IMR-90 (cell line): ENCODE measurements around the gene WNT10A. TPM values are rescaled to one million over a fixed set of nuclear protein-coding genes. Genes with fewer than 3 reads are reported as not detected.

ENCODE experiments used
- ATAC-seq: fragments of 200-7000 bp; cut with Tn5 transposase; 2 replicates; pipeline ENCODE4 v1.9.1; 2020; ENCODE audit warnings: low read depth, mild to moderate bottlenecking, moderate library complexity
- BruUV-seq: library from RNA; stranded (reverse); fragments of 400-500 nt; replicated peaks from 2 replicates; lab custom pipeline; 2021; lab: Mats Ljungman, UMichigan
- CTCF ChIA-PET: fragments of 300-600 bp; formaldehyde crosslinking; extraction: SDS; loops from one replicate; lab custom pipeline; 2021; ENCODE audit warnings: antibody characterized with exemption; lab: Yijun Ruan, JAX
- POLR2A ChIA-PET: fragments of 300-600 bp; sonication (Branson Sonifier 250); formaldehyde crosslinking; loops from one replicate; lab custom pipeline; 2022; ENCODE audit warnings: antibody characterized with exemption; ENCODE audit not compliant: unreplicated experiment; lab: Charles Lee
- DNase-seq: peaks from one replicate; pipeline ENCODE4 v3.0.0; 2013
- H2AFZ ChIP-seq: replicated peaks from 2 replicates; pipeline ENCODE3; 2013; ENCODE audit warnings: low read length, mild to moderate bottlenecking; ENCODE audit not compliant: poor library complexity
- H2AK5ac ChIP-seq: 2 replicates; pipeline ENCODE4 v1.6.1; 2013; ENCODE audit warnings: low read depth, low read length, inconsistent platforms
- H2AK9ac ChIP-seq: replicated peaks from 2 replicates; pipeline ENCODE3; 2013; ENCODE audit warnings: mild to moderate bottlenecking, low read depth, low read length, moderate library complexity; ENCODE audit not compliant: poor library complexity
- H2BK120ac ChIP-seq: 2 replicates; pipeline ENCODE4 v1.6.1; 2013; ENCODE audit warnings: low read depth, low read length, inconsistent platforms
- H2BK15ac ChIP-seq: 3 replicates; pipeline ENCODE4 v1.6.1; 2013; ENCODE audit warnings: low read depth, low read length, inconsistent platforms
- H2BK20ac ChIP-seq: 2 replicates; pipeline ENCODE4 v1.6.1; 2013; ENCODE audit warnings: low read depth, mild to moderate bottlenecking, inconsistent platforms, low read length, moderate library complexity
- H2BK5ac ChIP-seq: 2 replicates; pipeline ENCODE4 v1.6.1; 2013; ENCODE audit warnings: mild to moderate bottlenecking, low read depth, low read length, inconsistent platforms; ENCODE audit not compliant: poor library complexity, severe bottlenecking
- H3K14ac ChIP-seq: replicated peaks from 2 replicates; pipeline ENCODE4 v1.6.1; 2013; ENCODE audit warnings: low read depth, low read length, inconsistent platforms
- H3K18ac ChIP-seq: 2 replicates; pipeline ENCODE4 v1.6.1; 2013; ENCODE audit warnings: low read depth, low read length, control low read depth
- H3K23ac ChIP-seq: 2 replicates; pipeline ENCODE4 v1.6.1; 2013; ENCODE audit warnings: low read depth, low read length, inconsistent platforms
- H3K27ac ChIP-seq: 2 replicates; pipeline ENCODE4 v1.5.1; 2013; ENCODE audit warnings: mild to moderate bottlenecking, control low read depth, low read length; ENCODE audit not compliant: insufficient read depth
- H3K27me3 ChIP-seq: 2 replicates; pipeline ENCODE4 v1.6.1; 2013; ENCODE audit warnings: low read length; ENCODE audit not compliant: control insufficient read depth, insufficient read depth
- H3K36me3 ChIP-seq: 2 replicates; pipeline ENCODE4 v1.6.1; 2013; ENCODE audit warnings: low read length, mixed read lengths; ENCODE audit not compliant: control insufficient read depth, insufficient read depth
- H3K4ac ChIP-seq: 2 replicates; pipeline ENCODE4 v1.6.1; 2013; ENCODE audit warnings: low read depth, low read length, inconsistent platforms
- H3K4me1 ChIP-seq: 2 replicates; pipeline ENCODE4 v1.6.1; 2013; ENCODE audit warnings: low read length, mixed read lengths; ENCODE audit not compliant: control insufficient read depth, insufficient read depth
- H3K4me2 ChIP-seq: 2 replicates; pipeline ENCODE4 v1.6.1; 2013; ENCODE audit warnings: low read depth, mild to moderate bottlenecking, control low read depth, low read length, moderate library complexity
- H3K4me3 ChIP-seq: 2 replicates; pipeline ENCODE4 v1.5.1; 2013; ENCODE audit warnings: low read depth, mild to moderate bottlenecking, control low read depth, low read length, moderate library complexity; ENCODE audit not compliant: insufficient read depth
- H3K56ac ChIP-seq: 2 replicates; pipeline ENCODE4 v1.6.1; 2013; ENCODE audit warnings: low read length, inconsistent platforms; ENCODE audit not compliant: insufficient read depth; ENCODE audit errors: extremely low read depth
- H3K79me1 ChIP-seq, 2 experiments: 2 replicates each; pipeline ENCODE4 v1.6.1; 2013; ENCODE audit warnings: low read length in 2 of 2, inconsistent platforms in 1 of 2, low read depth in 1 of 2
- H3K9ac ChIP-seq: 2 replicates; pipeline ENCODE4 v1.6.1; 2013; ENCODE audit warnings: low read depth, low read length, control low read depth
- H3K9me1 ChIP-seq: 2 replicates; pipeline ENCODE4 v1.6.1; 2013; ENCODE audit warnings: low read length, inconsistent platforms; ENCODE audit not compliant: insufficient read depth
- H3K9me3 ChIP-seq: 2 replicates; pipeline ENCODE4 v1.6.1; 2013; ENCODE audit warnings: low read length; ENCODE audit not compliant: control insufficient read depth, insufficient read depth
- H4K20me1 ChIP-seq: 2 replicates; pipeline ENCODE4 v1.6.1; 2013; ENCODE audit warnings: low read length, inconsistent platforms; ENCODE audit not compliant: insufficient read depth
- H4K5ac ChIP-seq: 2 replicates; pipeline ENCODE4 v1.6.1; 2013; ENCODE audit warnings: mild to moderate bottlenecking, low read depth, low read length, control low read depth
- H4K8ac ChIP-seq, 2 experiments: 2 replicates each; pipeline ENCODE4 v1.6.1; 2013; ENCODE audit warnings: low read depth in 2 of 2, low read length in 2 of 2, control low read depth in 1 of 2, inconsistent platforms in 1 of 2
- H4K91ac ChIP-seq: 2 replicates; pipeline ENCODE4 v1.6.1; 2013; ENCODE audit warnings: low read depth, low read length, inconsistent platforms; ENCODE audit not compliant: insufficient read depth
- FOS ChIP-seq: fragments of 150-350 bp; IDR thresholded peaks from 2 replicates; pipeline ENCODE4 v1.6.1; 2016; ENCODE audit warnings: low read depth, low read length
- WGBS, 2 experiments: methylation state at CpG; one replicate each; pipeline versions ENCODE4 v1.1.5 to v1.1.7; 2013; ENCODE audit warnings: missing lambda C conversion rate in 2 of 2; ENCODE audit not compliant: insufficient read length in 1 of 2; ENCODE audit errors: extremely low coverage in 2 of 2; 5-methylcytosine and 5-hydroxymethylcytosine counted together
- dilution Hi-C: fragments of 300-500 bp; cut with HindIII; formaldehyde crosslinking; loops from one replicate; pipeline ENCODE4 v1.14.3; 2018; ENCODE audit warnings: low sequenced_read_pairs; ENCODE audit not compliant: unreplicated experiment
- in situ Hi-C: fragments of 300-500 bp; cut with MboI; formaldehyde crosslinking; loops from 3 replicates; pipeline ENCODE4 v1.14.3; 2019; ENCODE audit warnings: low sequenced_read_pairs, inconsistent platforms, mixed read lengths
- intact Hi-C: fragments of 100-400 bp; cut with micrococcal nuclease; formaldehyde crosslinking; loops from 2 replicates; pipeline ENCODE4 v1.10.0; 2022
- polyA plus RNA-seq, 3 experiments: library from polyadenylated mRNA; depleted of rRNA; stranded (reverse); fragments of >200 nt; gene quantifications; 2 replicates each; pipeline ENCODE4 v1.2.3, GENCODE V29; 2012; ENCODE audit warnings: low replicate concordance in 1 of 3
- total RNA-seq: library from RNA; depleted of rRNA; stranded (reverse); fragments of >200 nt; gene quantifications from 2 replicates; pipeline ENCODE4 v1.2.3, GENCODE V29; 2012

WNT10A gene
- total and polyA plus RNA-seq, 2 of the 4 experiments (the other 2 are of a cell fraction): not detected

DNA sequence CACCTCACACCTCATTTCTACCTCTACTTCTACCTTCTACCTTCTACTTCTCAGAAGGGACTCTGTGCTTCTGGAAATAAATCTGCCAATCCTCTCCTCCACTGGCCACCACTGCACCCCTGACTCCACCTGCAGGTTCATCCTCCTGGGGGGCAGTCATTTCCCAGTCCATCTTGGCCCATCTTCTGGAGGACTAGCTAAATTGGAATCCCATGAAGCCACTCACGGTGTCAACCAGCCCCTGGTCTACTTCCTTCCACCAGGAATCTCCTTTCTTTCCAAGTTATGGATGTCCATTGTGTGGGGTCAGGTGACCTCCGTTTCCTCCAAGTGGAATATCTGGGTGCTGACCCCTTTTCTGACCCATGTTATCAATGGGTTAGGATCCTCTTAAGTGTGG is 3.9 kb downstream of the WNT10A start:
- CTCF ChIA-PET: no interaction called here
- no peak overlapping the region for H3K14ac ChIP-seq
- no peak overlapping the region for H3K9ac ChIP-seq
- H4K20me1 ChIP-seq: peaks cover 4% of the 10 kb centered on the region
- no peak overlapping the region for H2BK20ac ChIP-seq
- no peak overlapping the region for H2AK9ac ChIP-seq
- H4K91ac ChIP-seq: no peak overlapping the region
- H2BK120ac ChIP-seq: no peak overlapping the region
- no peak overlapping the region for H3K56ac ChIP-seq
- H3K4me3 ChIP-seq: no peak overlapping the region
- POLR2A ChIA-PET: no interaction called here
- no peak overlapping the region for H2BK15ac ChIP-seq
- H3K4me2 ChIP-seq: no peak overlapping the region
- TF ChIP-seq FOS: no peak
- DNase-seq: no peak
- no peaks in the 10 kb centered on the region for H3K36me3 ChIP-seq
- WGBS, 2 experiments: no CpG with 5 or more reads among the region's 2 CpGs
- BruUV-seq: no TSS peak
- H4K5ac ChIP-seq: no peak overlapping the region
- no peaks in the 10 kb centered on the region for H3K79me1 ChIP-seq
- H3K23ac ChIP-seq: no peak overlapping the region
- H3K9me3 ChIP-seq: peaks cover 1% of the 10 kb centered on the region
- intact Hi-C loops (no loop called here), in situ Hi-C loops (no loop called here), dilution Hi-C loops (no loop called here)
- H2AK5ac ChIP-seq: no peak overlapping the region
- H3K4ac ChIP-seq: no peak overlapping the region
- ATAC-seq: no peak
- no peaks in the 10 kb centered on the region; the same call in 1 of the 2 replicates for H3K9me1 ChIP-seq
- no peak overlapping the region for H3K18ac ChIP-seq
- peaks cover 82% of the 10 kb centered on the region for H3K27me3 ChIP-seq
- H4K8ac ChIP-seq: no peak overlapping the region
- H3K4me1 ChIP-seq: no peaks in the 10 kb centered on the region
- no peak overlapping the region for H2AFZ ChIP-seq
- no peak overlapping the region for H3K27ac ChIP-seq
- no peak overlapping the region for H2BK5ac ChIP-seq
